K562 (cell line): ENCODE data around the gene KIF20A. TPM values are rescaled to one million over a fixed set of nuclear protein-coding genes. Genes with fewer than 3 reads are reported as not detected.

Experiments used
- ATAC-seq: fragments of 200-7000 bp; cut with Tn5 transposase; 3 replicates; pipeline ENCODE4 v1.9.1; 2020; ENCODE audit warnings: moderate library complexity
- BruUV-seq: library from RNA; stranded (reverse); fragments of 400-500 nt; replicated peaks from 2 replicates; lab custom pipeline; 2021; lab: Mats Ljungman, UMichigan
- CTCF ChIA-PET: fragments of 300-600 bp; formaldehyde crosslinking; extraction: SDS; loops from one replicate; lab custom pipeline; 2021; ENCODE audit warnings: low intra/inter-chr PET ratio; lab: Yijun Ruan, JAX
- POLR2A ChIA-PET: fragments of 300-600, 350-650 bp; sonication (Branson Sonifier 250); formaldehyde crosslinking; extraction: SDS; loops from one replicate; lab custom pipeline; 2021; ENCODE audit warnings: antibody characterized with exemption, inconsistent platforms; lab: Yijun Ruan, JAX
- DNase-seq, 4 experiments: peaks; one replicate each; pipeline versions ENCODE4 v3.0.0 to v3.0.0-alpha.2; 2011 to 2018; ENCODE audit warnings: low spot score in 3 of 4, mixed read lengths in 3 of 4; ENCODE audit errors: extremely low read depth in 1 of 4
- FAIRE-seq: peaks from 2 replicates; lab custom pipeline; 2011; peaks lifted over from hg19 to GRCh38; lab: Jason Lieb, UNC
- H2AFZ ChIP-seq: 2 replicates; pipeline ENCODE4 v1.6.0; 2011; ENCODE audit warnings: low read depth, low read length, control low read depth, inconsistent platforms
- H3K27ac ChIP-seq: fragments of 200-600 bp; 3 replicates; pipeline ENCODE4 v1.8.0; 2011; ENCODE audit warnings: low read depth, mild to moderate bottlenecking, control low read depth, inconsistent platforms, low read length, moderate library complexity, mixed read lengths; ENCODE audit errors: extremely low read depth
- H3K27me3 ChIP-seq, 2 experiments: fragments of 300-600 bp in 1 of 2; 2 replicates in 1 of 2; 3 replicates in 1 of 2; pipeline versions ENCODE4 v1.6.0 to v1.8.0; 2011; ENCODE audit warnings: inconsistent platforms in 2 of 2, low read length in 2 of 2, mild to moderate bottlenecking in 1 of 2, mixed read lengths in 1 of 2, moderate library complexity in 1 of 2; ENCODE audit not compliant: control insufficient read depth in 2 of 2, insufficient read depth in 2 of 2
- H3K36me3 ChIP-seq: fragments of 300-600 bp; 3 replicates; pipeline ENCODE4 v1.8.0; 2011; ENCODE audit warnings: mild to moderate bottlenecking, low read length, inconsistent platforms; ENCODE audit not compliant: control insufficient read depth, insufficient read depth
- H3K4me1 ChIP-seq, 2 experiments: fragments of 200-600 bp in 1 of 2; replicated peaks in 1 of 2; 2 replicates in 1 of 2; 3 replicates in 1 of 2; pipeline versions ENCODE4 v1.5.1 to v1.8.0; 2011; ENCODE audit warnings: inconsistent platforms in 2 of 2, low read length in 2 of 2, mild to moderate bottlenecking in 1 of 2, mixed read lengths in 1 of 2, moderate library complexity in 1 of 2; ENCODE audit not compliant: control insufficient read depth in 2 of 2, insufficient read depth in 2 of 2
- H3K4me2 ChIP-seq: 2 replicates; pipeline ENCODE4 v1.6.1; 2011; ENCODE audit warnings: low read length, control low read depth, inconsistent platforms, mixed read lengths; ENCODE audit not compliant: insufficient read depth
- H3K4me3 ChIP-seq: fragments of 200-600 bp; sonication (generic), shearing (Covaris generic); 2 replicates; pipeline ENCODE4 v1.5.1; 2016; ENCODE audit warnings: control low read depth, inconsistent platforms
- H3K79me2 ChIP-seq: fragments of 200-600 bp; 3 replicates; pipeline ENCODE4 v1.8.0; 2011; ENCODE audit warnings: low read length, inconsistent platforms; ENCODE audit not compliant: control insufficient read depth, insufficient read depth
- H3K9ac ChIP-seq, 2 experiments: 2 replicates each; pipeline versions ENCODE4 v1.6.0 to v1.6.1; 2011; ENCODE audit warnings: low read depth in 2 of 2, low read length in 2 of 2, control low read depth in 1 of 2, inconsistent platforms in 1 of 2, mild to moderate bottlenecking in 1 of 2, mixed read lengths in 1 of 2; ENCODE audit not compliant: insufficient read depth in 1 of 2
- H3K9me1 ChIP-seq: one replicate; pipeline ENCODE4 v1.6.0; 2011; ENCODE audit warnings: inconsistent platforms, mild to moderate bottlenecking, low read length, moderate library complexity; ENCODE audit not compliant: control insufficient read depth, insufficient read depth
- H3K9me3 ChIP-seq: replicated peaks from 2 replicates; pipeline ENCODE4 v1.5.1; 2011; ENCODE audit warnings: low read depth, low read length, inconsistent platforms; ENCODE audit not compliant: control insufficient read depth, insufficient read depth
- H4K20me1 ChIP-seq: replicated peaks from 2 replicates; pipeline ENCODE4 v1.6.1; 2011; ENCODE audit warnings: low read length, inconsistent platforms, mixed read lengths; ENCODE audit not compliant: control insufficient read depth, insufficient read depth
- BCOR ChIP-seq: fragments of 450-650 bp; IDR thresholded peaks from 2 replicates; pipeline ENCODE4 v1.6.1; 2016
- BHLHE40 ChIP-seq: IDR thresholded peaks from 2 replicates; pipeline ENCODE4 v1.6.1; 2011; ENCODE audit warnings: low read length, improper control_type of control experiment
- BRCA1 ChIP-seq, 2 experiments: fragments of 450-650 bp in 1 of 2; sonication (generic) in 1 of 2; formaldehyde crosslinking in 1 of 2; IDR thresholded peaks; 2 replicates each; pipeline versions ENCODE4 v1.5.0 to v1.6.1; 2017 to 2020; ENCODE audit warnings: mild to moderate bottlenecking in 1 of 2, missing genetic modification reagents in 1 of 2
- CAMTA2 ChIP-seq: fragments of 250-450 bp; sonication (Bioruptor Pico); conservative IDR thresholded peaks from 2 replicates; pipeline ENCODE4 v1.5.1; 2022
- MGA ChIP-seq: fragments of 450-650 bp; IDR thresholded peaks from 2 replicates; pipeline ENCODE4 v1.6.1; 2016; ENCODE audit warnings: mild to moderate bottlenecking, moderate library complexity
- RBM25 ChIP-seq: fragments of 200-400 bp; formaldehyde crosslinking; IDR thresholded peaks from 2 replicates; pipeline ENCODE4 v1.6.1; 2018; ENCODE audit warnings: low read length, low read depth, moderate library complexity; ENCODE audit not compliant: severe bottlenecking
- SMARCA5 ChIP-seq: fragments of 450-650 bp; IDR thresholded peaks from 2 replicates; pipeline ENCODE4 v1.6.1; 2016
- ZNF277 ChIP-seq: fragments of 250-450 bp; sonication (Bioruptor Pico); IDR thresholded peaks from 2 replicates; pipeline ENCODE4 v1.8.0; 2022; ENCODE audit warnings: inconsistent platforms, mild to moderate bottlenecking, moderate library complexity, borderline replicate concordance
- WGBS: fragments of 100-300 bp; shearing (Covaris generic); methylation state at CpG from one replicate; pipeline ENCODE4 v1.1.6; 2016; ENCODE audit warnings: low coverage, mixed read lengths; ENCODE audit not compliant: insufficient coverage; ENCODE audit errors: missing lambda C conversion rate; 5-methylcytosine and 5-hydroxymethylcytosine counted together
- in situ Hi-C: fragments of 300-500 bp; cut with MboI; formaldehyde crosslinking; loops from 4 replicates; pipeline ENCODE4 v1.15.0; 2018; ENCODE audit warnings: inconsistent platforms, mixed read lengths
- intact Hi-C: fragments of 100-400 bp; cut with micrococcal nuclease; formaldehyde crosslinking; loops from 2 replicates; pipeline ENCODE4 v1.14.2; 2022
- polyA plus RNA-seq, 8 experiments: library from polyadenylated mRNA; depleted of rRNA in 4 of 8; stranded (reverse) in 5 of 8; unstranded in 3 of 8; fragments of >200 nt; fragmentation: Nextera tagmentation in 2 of 8; fragmentation: Illumina TruSeq in 1 of 8; extraction: Ambion mirVana in 2 of 8; extraction: Trizol in 1 of 8; gene quantifications; 2 replicates each; pipeline versions ENCODE4 v1.2.1 to v1.2.3, GENCODE V29; 2011 to 2014; ENCODE audit warnings: inconsistent platforms in 1 of 8, missing spikeins in 1 of 8
- total RNA-seq, 7 experiments: library from RNA; depleted of rRNA in 6 of 7; stranded (reverse); fragments of >200 nt in 6 of 7; fragmentation: Illumina TruSeq in 2 of 7; extraction: Trizol in 2 of 7; gene quantifications; 2 replicates each; pipeline versions ENCODE4 v1.2.1 to v1.2.3, GENCODE V29; 2011 to 2021; ENCODE audit warnings: low replicate concordance in 1 of 7

KIF20A gene
- total and polyA plus RNA-seq, 9 of the 15 experiments (the other 6 are each of a cell fraction or from before 2014, with no cell fraction given): 36.8 to 61.2 (median 55.5) TPM

GRCh38 chr5:138180841-138181240, 1.9 kb downstream of the KIF20A start:
- H3K4me2 ChIP-seq: no peak overlapping the region
- peaks cover 62% of the 10 kb centered on the region for H3K36me3 ChIP-seq
- no peaks in the 10 kb centered on the region for H4K20me1 ChIP-seq
- H3K4me3 ChIP-seq: no peak overlapping the region; the same call in 1 of the 2 replicates
- 0 out of 2 replicates have a peak, but pooled peaks have one; percentile 23 for TF ChIP-seq SMARCA5
- peak; percentile 90 for TF ChIP-seq RBM25
- peak; percentile 45; the same call in 1 of the 2 replicates for TF ChIP-seq BCOR
- TF ChIP-seq BHLHE40: no peak
- no peak for TF ChIP-seq CAMTA2 (CRISPR knock-in tag)
- TF ChIP-seq BRCA1 (IDR thresholded peaks at IDR 0.05): no peak
- no peak for TF ChIP-seq BRCA1 (CRISPR knock-in tag; IDR thresholded peaks at IDR 0.05)
- TF ChIP-seq MGA: 0 out of 2 replicates have a peak, but pooled peaks have one; percentile 9
- TF ChIP-seq ZNF277 (CRISPR knock-in tag): no peak
- no TSS peak for BruUV-seq
- H3K9me3 ChIP-seq: no peaks in the 10 kb centered on the region
- H3K9me1 ChIP-seq: no peaks in the 10 kb centered on the region
- in situ Hi-C loops: loop anchor here (5.0 to 25.0 kb wide), 2 partner anchors 101 to 231 kb away; no protein-coding TSS in a partner anchor
- ChIA-PET POLR2A (interaction anchor here (0.8 to 4.6 kb wide), 6 partner anchors 8 to 159 kb away, joined by 3 to 31 read pairs (median 3); no protein-coding TSS in a partner anchor), CTCF (interaction anchor here (0.6 to 2.2 kb wide), 2 partner anchors 102 to 635 kb away, joined by 4 to 10 read pairs; no protein-coding TSS in a partner anchor)
- WGBS: 80% methylated on average over 5 of the region's 5 CpGs
- ATAC-seq (no peak), FAIRE-seq (no peak), DNase-seq (no peak)
- no peak overlapping the region for H3K27ac ChIP-seq
- peaks cover 5 to 9% of the 10 kb centered on the region in 2 experiments; a peak in 4 of 5 replicates for H3K4me1 ChIP-seq
- H3K79me2 ChIP-seq: peaks cover 50% of the 10 kb centered on the region
- no peaks in the 10 kb centered on the region for H3K27me3 ChIP-seq
- H2AFZ ChIP-seq: no peak overlapping the region
- intact Hi-C loops: loop anchor here (1.0 to 5.0 kb wide), 4 partner anchors 102 to 322 kb away; partner anchors contain the start of gene KDM3B
- H3K9ac ChIP-seq: no peak overlapping the region
